ENCODE measurements around the gene IKZF5. TPM values are rescaled to one million over a fixed set of nuclear protein-coding genes. Genes with fewer than 3 reads are reported as not detected.

The IKZF5 gene
- total and polyA plus RNA-seq, 2 of the 4 experiments (the other 2 are of a cell fraction) = 2.9 to 4.4 TPM

DNA sequence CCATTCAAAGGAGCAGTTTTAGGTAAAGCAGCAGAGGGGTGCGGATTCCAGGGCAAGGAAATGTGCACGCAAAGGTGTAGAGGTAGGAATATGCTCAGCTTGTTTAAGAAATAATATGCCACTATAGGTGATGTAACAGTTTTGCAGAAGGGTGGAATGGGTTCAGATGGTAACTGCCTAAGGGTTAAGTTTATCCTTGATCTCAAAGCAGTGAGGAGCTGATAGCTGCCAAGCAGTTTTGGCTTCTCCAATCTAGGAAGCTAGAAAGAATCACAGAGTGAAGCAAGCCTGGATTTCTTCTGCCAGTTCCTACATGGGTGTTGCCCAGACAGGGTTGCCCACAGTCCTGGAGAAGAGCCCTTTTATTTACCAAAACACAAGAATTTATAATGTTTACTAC, 6.2 kb upstream of the IKZF5 start:
- Histone ChIP-seq H3K27ac (ENCODE audit: insufficient read depth, low read length) (no peak overlapping the region), H3K27me3 (ENCODE audit: control insufficient read depth, insufficient read depth, low read length) (no peaks in the 10 kb centered on the region), H3K4ac (ENCODE audit: low read depth, low read length) (no peak overlapping the region), H3K4me1 (ENCODE audit: control insufficient read depth, insufficient read depth, low read length) (no peaks in the 10 kb centered on the region), H3K23ac (ENCODE audit: low read depth, low read length) (no peak overlapping the region), H3K9ac (ENCODE audit: low read depth, low read length) (no peak overlapping the region), H3K14ac (replicated peaks; ENCODE audit: low read depth, low read length) (no peak overlapping the region), H3K4me3 (ENCODE audit: insufficient read depth, low read depth, low read length) (no peak overlapping the region), H3K9me1 (ENCODE audit: insufficient read depth, low read length) (no peaks in the 10 kb centered on the region), H4K91ac (ENCODE audit: insufficient read depth, low read depth, low read length) (no peak overlapping the region), H2BK120ac (ENCODE audit: low read depth, low read length) (no peak overlapping the region), H3K4me2 (ENCODE audit: low read depth, low read length) (no peak overlapping the region), H2AK9ac (replicated peaks; ENCODE audit: low read depth, low read length, poor library complexity) (no peak overlapping the region), H3K9me3 (ENCODE audit: control insufficient read depth, insufficient read depth, low read length) (no peaks in the 10 kb centered on the region), H4K20me1 (ENCODE audit: insufficient read depth, low read length) (no peaks in the 10 kb centered on the region), H2BK5ac (ENCODE audit: low read depth, low read length, poor library complexity, severe bottlenecking) (no peak overlapping the region), H2AK5ac (ENCODE audit: low read depth, low read length) (no peak overlapping the region), H4K5ac (ENCODE audit: low read depth, low read length) (no peak overlapping the region), H2BK15ac (ENCODE audit: low read depth, low read length) (no peak overlapping the region), H2AFZ (replicated peaks; ENCODE audit: low read length, poor library complexity) (no peak overlapping the region), H3K56ac (ENCODE audit: extremely low read depth, insufficient read depth, low read length) (no peak overlapping the region), H3K36me3 (ENCODE audit: control insufficient read depth, insufficient read depth, low read length) (no peaks in the 10 kb centered on the region), H3K79me1 (ENCODE audit: low read depth in 1 of 2, low read length in 2 of 2) (peaks cover 0 to 3% of the 10 kb centered on the region in 2 experiments; a peak in 2 of 4 replicates), H4K8ac (ENCODE audit: low read depth in 2 of 2, low read length in 2 of 2) (no peak overlapping the region), H3K18ac (ENCODE audit: low read depth, low read length) (no peak overlapping the region), H2BK20ac (ENCODE audit: low read depth, low read length) (no peak overlapping the region)
- TF ChIP-seq NFE2L2 (IDR thresholded peaks at IDR 0.05; ENCODE audit: low read depth, low read length) (no peak), RCOR1 (IDR thresholded peaks at IDR 0.05; ENCODE audit: insufficient replicate concordance, low read length) (no peak), CHD1 (IDR thresholded peaks at IDR 0.05; ENCODE audit: low read depth, low read length) (no peak), RFX5 (IDR thresholded peaks at IDR 0.05; ENCODE audit: low read depth, low read length) (no peak)
- BruUV-seq (replicated peaks) = no TSS peak
- no peak for DNase-seq
- WGBS, 2 experiments (ENCODE audit: extremely low coverage in 2 of 2, insufficient read length in 1 of 2) = 100% methylated on average over 2 of the region's 2 CpGs; no CpG with 5 or more reads in 1 of the 2 experiments
- intact Hi-C loops (cut with micrococcal nuclease) (no loop called here), in situ Hi-C loops (cut with MboI; ENCODE audit: low sequenced_read_pairs) (no loop called here), dilution Hi-C loops (cut with HindIII; ENCODE audit: low sequenced_read_pairs, unreplicated experiment) (no loop called here)
- no peak for ATAC-seq (ENCODE audit: low read depth)
- POLR2A ChIA-PET (ENCODE audit: unreplicated experiment) = no interaction called here
- CTCF ChIA-PET = no interaction called here

Data from IMR-90 (cell line).